Caco-2 (cell line): Measurements from ENCODE around the gene SLX9. TPM values are rescaled to one million over a fixed set of nuclear protein-coding genes. Genes with fewer than 3 reads are reported as not detected.

Experiments used
- BruUV-seq: library from RNA; stranded (reverse); fragments of 400-500 nt; replicated peaks from 2 replicates; lab custom pipeline; 2021; lab: Mats Ljungman, UMichigan
- CTCF ChIA-PET: fragments of 300-600 bp; sonication (Branson Sonifier 250); formaldehyde crosslinking; loops from one replicate; lab custom pipeline; 2022; ENCODE audit warnings: antibody characterized with exemption; lab: Charles Lee
- POLR2A ChIA-PET: fragments of 300-600 bp; sonication (Branson Sonifier 250); formaldehyde crosslinking; loops from one replicate; lab custom pipeline; 2022; ENCODE audit warnings: antibody characterized with exemption; lab: Charles Lee
- DNase-seq, 2 experiments: peaks; one replicate each; pipeline versions ENCODE4 v3.0.0 to v3.0.0-alpha.2; 2020 to 2022
- H3K27me3 ChIP-seq: replicated peaks from 2 replicates; pipeline ENCODE4 v1.6.0; 2011; ENCODE audit warnings: low read length; ENCODE audit not compliant: control insufficient read depth, insufficient read depth
- H3K36me3 ChIP-seq: 2 replicates; pipeline ENCODE4 v1.5.1; 2011; ENCODE audit warnings: low read length; ENCODE audit not compliant: control insufficient read depth, insufficient read depth
- H3K4me1 ChIP-seq: fragments of 250-450 bp; sonication (Bioruptor Pico); 2 replicates; pipeline ENCODE4 v1.5.1; 2020; ENCODE audit warnings: mild to moderate bottlenecking
- H3K4me3 ChIP-seq: 2 replicates; pipeline ENCODE4 v1.5.1; 2011; ENCODE audit warnings: low read depth, mild to moderate bottlenecking, control low read depth, low read length
- H3K9me3 ChIP-seq: fragments of 250-450 bp; sonication (Bioruptor Pico); 2 replicates; pipeline ENCODE4 v1.5.1; 2020; ENCODE audit warnings: mild to moderate bottlenecking, moderate library complexity
- H3K27ac Mint-ChIP-seq: one replicate; pipeline ENCODE4 v1.8.0; 2022; ENCODE audit warnings: mixed read lengths; ENCODE audit not compliant: unreplicated experiment
- H3K27me3 Mint-ChIP-seq: one replicate; pipeline ENCODE4 v1.8.0; 2022; ENCODE audit warnings: mixed read lengths; ENCODE audit not compliant: insufficient read depth, unreplicated experiment
- H3K36me3 Mint-ChIP-seq: one replicate; pipeline ENCODE4 v1.8.0; 2022; ENCODE audit warnings: mild to moderate bottlenecking, mixed read lengths; ENCODE audit not compliant: insufficient read depth, unreplicated experiment
- H3K4me1 Mint-ChIP-seq: one replicate; pipeline ENCODE4 v1.8.0; 2022; ENCODE audit warnings: low read depth, mixed read lengths; ENCODE audit not compliant: unreplicated experiment
- H3K4me3 Mint-ChIP-seq: one replicate; pipeline ENCODE4 v1.8.0; 2022; ENCODE audit warnings: mild to moderate bottlenecking, moderate library complexity, mixed read lengths; ENCODE audit not compliant: unreplicated experiment
- H3K9me3 Mint-ChIP-seq: one replicate; pipeline ENCODE4 v1.8.0; 2022; ENCODE audit warnings: mixed read lengths; ENCODE audit not compliant: unreplicated experiment
- CTCF ChIP-seq, 2 experiments: fragments of 200-600 bp in 1 of 2; IDR thresholded peaks; 1 replicate in 1 of 2; 2 replicates in 1 of 2; pipeline versions ENCODE4 v1.5.1 to v1.8.0; 2011 to 2022; ENCODE audit warnings: antibody characterized with exemption in 1 of 2, control low read depth in 1 of 2, inconsistent platforms in 1 of 2, low read depth in 1 of 2, low read length in 1 of 2, mild to moderate bottlenecking in 1 of 2, moderate library complexity in 1 of 2; ENCODE audit not compliant: insufficient read depth in 1 of 2, severe bottlenecking in 1 of 2, unreplicated experiment in 1 of 2
- intact Hi-C: fragments of 100-400 bp; cut with micrococcal nuclease; formaldehyde crosslinking; loops from one replicate; pipeline ENCODE4 v1.10.0; 2022; ENCODE audit not compliant: unreplicated experiment
- total RNA-seq: library from RNA; stranded (reverse); gene quantifications from 2 replicates; pipeline ENCODE4 v1.2.3, GENCODE V29; 2022

Gene SLX9
- total RNA-seq, 1 experiment from 2014 or later, result 62.1 TPM

- CTCF ChIA-PET, result interaction anchor here (0.5 to 1.7 kb wide), 2 partner anchors 34 to 101 kb away, joined by 6 to 7 read pairs; no protein-coding TSS in a partner anchor
- no TSS peak for BruUV-seq
Observed at GRCh38 chr21:44898011-44898488, 41.8 kb upstream of the SLX9 start.

GRCh38 chr21:44898851-44899767, 40.7 kb upstream of the SLX9 start:
- no TSS peak for BruUV-seq
- no peaks in the 10 kb centered on the region for H3K4me1 ChIP-seq
- no peaks in the 10 kb centered on the region for H3K9me3 ChIP-seq
- intact Hi-C loops, result no loop called here
- DNase-seq, result no peak
- H3K36me3 ChIP-seq, result no peaks in the 10 kb centered on the region
- no peaks in the 10 kb centered on the region for H3K36me3 Mint-ChIP-seq
- H3K9me3 Mint-ChIP-seq, result no peaks in the 10 kb centered on the region
- ChIA-PET CTCF (no interaction called here), POLR2A (no interaction called here)
- H3K4me3 Mint-ChIP-seq, result no peak overlapping the region
- no peaks in the 10 kb centered on the region; the same call in 1 of the 2 replicates for H3K27me3 ChIP-seq
- TF ChIP-seq CTCF (IDR thresholded peaks at IDR 0.05; ENCODE audit: insufficient read depth in 1 of 2, low read depth in 1 of 2, low read length in 1 of 2, severe bottlenecking in 1 of 2, unreplicated experiment in 1 of 2), result no peak
- no peak overlapping the region for H3K27ac Mint-ChIP-seq
- no peaks in the 10 kb centered on the region for H3K27me3 Mint-ChIP-seq
- no peaks in the 10 kb centered on the region for H3K4me1 Mint-ChIP-seq
- H3K4me3 ChIP-seq, result no peak overlapping the region

More at GRCh38 chr21:44898011-44898488, 41.8 kb upstream of the SLX9 start:
- no peak overlapping the region for H3K4me3 ChIP-seq
- H3K27me3 ChIP-seq, result no peaks in the 10 kb centered on the region; the same call in 1 of the 2 replicates
- POLR2A ChIA-PET, result interaction anchor here (0.5 kb wide), 1 partner anchor 177 kb away, joined by 9 read pairs; no protein-coding TSS in a partner anchor
- no peaks in the 10 kb centered on the region for H3K9me3 Mint-ChIP-seq
- H3K9me3 ChIP-seq, result no peaks in the 10 kb centered on the region
- no peaks in the 10 kb centered on the region for H3K36me3 Mint-ChIP-seq
- no peaks in the 10 kb centered on the region for H3K4me1 ChIP-seq
- no peak overlapping the region for H3K27ac Mint-ChIP-seq
- intact Hi-C loops, result no loop called here
- H3K27me3 Mint-ChIP-seq, result peaks cover 4% of the 10 kb centered on the region
- no peak overlapping the region for H3K4me3 Mint-ChIP-seq
- no peaks in the 10 kb centered on the region for H3K36me3 ChIP-seq
- H3K4me1 Mint-ChIP-seq, result no peaks in the 10 kb centered on the region
- TF ChIP-seq CTCF (IDR thresholded peaks at IDR 0.05; ENCODE audit: insufficient read depth in 1 of 2, low read depth in 1 of 2, low read length in 1 of 2, severe bottlenecking in 1 of 2, unreplicated experiment in 1 of 2), result no peak
- no peak for DNase-seq

- CTCF ChIA-PET, result no interaction called here
- no peaks in the 10 kb centered on the region for H3K36me3 Mint-ChIP-seq
- POLR2A ChIA-PET, result no interaction called here
- BruUV-seq, result no TSS peak
- H3K4me3 Mint-ChIP-seq, result no peak overlapping the region
- no peak for DNase-seq
- Histone ChIP-seq H3K36me3 (no peaks in the 10 kb centered on the region), H3K4me1 (no peaks in the 10 kb centered on the region), H3K27me3 (no peaks in the 10 kb centered on the region; the same call in 1 of the 2 replicates), H3K9me3 (no peaks in the 10 kb centered on the region), H3K4me3 (no peak overlapping the region)
- no peak for TF ChIP-seq CTCF (IDR thresholded peaks at IDR 0.05; ENCODE audit: insufficient read depth in 1 of 2, low read depth in 1 of 2, low read length in 1 of 2, severe bottlenecking in 1 of 2, unreplicated experiment in 1 of 2)
- intact Hi-C loops, result no loop called here
- H3K27me3 Mint-ChIP-seq, result no peaks in the 10 kb centered on the region
- H3K9me3 Mint-ChIP-seq, result no peaks in the 10 kb centered on the region
- H3K4me1 Mint-ChIP-seq, result no peaks in the 10 kb centered on the region
- no peak overlapping the region for H3K27ac Mint-ChIP-seq
Observed at GRCh38 chr21:44899768-44900558, 39.9 kb upstream of the SLX9 start.
